GM12864 (cell line): ENCODE measurements around the gene LOX.

Experiments used
- DNase-seq: peaks from one replicate; pipeline ENCODE4 v3.0.0-alpha.2; 2011; ENCODE audit warnings: low read depth
- H3K4me3 ChIP-seq: 2 replicates; pipeline ENCODE4 v1.5.1; 2011; ENCODE audit warnings: mild to moderate bottlenecking, low read depth, low read length, control low read depth
- CTCF ChIP-seq: IDR thresholded peaks from 2 replicates; pipeline ENCODE4 v1.5.1; 2011; ENCODE audit warnings: low read depth, mild to moderate bottlenecking, moderate library complexity, low read length, control low read depth, inconsistent platforms; ENCODE audit errors: missing control alignments

LOX gene

GRCh38 chr5:122056913-122057312, 21.1 kb downstream of the LOX start:
- TF ChIP-seq CTCF: no peak
- H3K4me3 ChIP-seq: no peak overlapping the region
- DNase-seq: no peak

GRCh38 chr5:122054266-122054665, 23.8 kb downstream of the LOX start:
- no peak for DNase-seq
- no peak for TF ChIP-seq CTCF
- no peak overlapping the region for H3K4me3 ChIP-seq

- H3K4me3 ChIP-seq: no peak overlapping the region
- TF ChIP-seq CTCF: no peak
- DNase-seq: no peak
Measured at GRCh38 chr5:122053181-122054109, 24.6 kb downstream of the LOX start.

- H3K4me3 ChIP-seq: no peak overlapping the region
- no peak for DNase-seq
- TF ChIP-seq CTCF: no peak
Measured at GRCh38 chr5:122051569-122051968, 26.5 kb downstream of the LOX start.

GRCh38 chr5:122050959-122051358, 27.1 kb downstream of the LOX start:
- TF ChIP-seq CTCF: no peak
- DNase-seq: no peak
- H3K4me3 ChIP-seq: no peak overlapping the region

GRCh38 chr5:122040636-122041302, 37.3 kb downstream of the LOX start:
- no peak overlapping the region for H3K4me3 ChIP-seq
- no peak for TF ChIP-seq CTCF
- DNase-seq: no peak
